SK-N-SH (cell line): ENCODE data around the gene EIF2AK2. TPM values are rescaled to one million over a fixed set of nuclear protein-coding genes. Genes with fewer than 3 reads are reported as not detected.

Experiments
- CTCF ChIA-PET: fragments of 300-600, 350-600 bp; formaldehyde crosslinking; extraction: SDS; loops from one replicate; lab custom pipeline; 2021; lab: Yijun Ruan, JAX
- POLR2A ChIA-PET: fragments of 350-600 bp; sonication (Branson Sonifier 250); formaldehyde crosslinking; extraction: SDS; loops from one replicate; lab custom pipeline; 2020; ENCODE audit warnings: antibody characterized with exemption, inconsistent platforms; lab: Yijun Ruan, JAX
- DNase-seq: peaks from one replicate; pipeline ENCODE4 v3.0.0; 2012
- H2AFZ ChIP-seq: fragments of 200-600 bp; sonication (generic); 2 replicates; pipeline ENCODE4 v1.8.1; 2016; ENCODE audit warnings: antibody characterized with exemption, mild to moderate bottlenecking, low read depth
- H3F3A ChIP-seq: fragments of 200-600 bp; sonication (generic); replicated peaks from 2 replicates; pipeline ENCODE3; 2016; ENCODE audit warnings: antibody characterized with exemption, mild to moderate bottlenecking; ENCODE audit not compliant: insufficient read depth
- H3K27ac ChIP-seq, 2 experiments: fragments of 200-500 bp in 1 of 2; fragments of 200-600 bp in 1 of 2; sonication (Bioruptor generic) in 1 of 2; sonication (generic), shearing (Covaris generic) in 1 of 2; 2 replicates each; pipeline versions ENCODE4 v1.5.1 to v1.6.1; 2014 to 2016; ENCODE audit warnings: low read depth in 2 of 2, inconsistent platforms in 1 of 2, low read length in 1 of 2, mild to moderate bottlenecking in 1 of 2, mixed read lengths in 1 of 2
- H3K27me3 ChIP-seq: fragments of 200-600 bp; sonication (generic), shearing (Covaris generic); 2 replicates; pipeline ENCODE4 v1.6.1; 2016; ENCODE audit warnings: mixed run types; ENCODE audit not compliant: insufficient read depth
- H3K36me3 ChIP-seq, 2 experiments: fragments of 200-500 bp in 1 of 2; fragments of 200-600 bp in 1 of 2; sonication (Bioruptor generic) in 1 of 2; sonication (generic) in 1 of 2; replicated peaks in 1 of 2; 2 replicates each; pipeline versions ENCODE3 to v1.5.1; 2014 to 2016; ENCODE audit warnings: low read length in 1 of 2, mild to moderate bottlenecking in 1 of 2; ENCODE audit not compliant: insufficient read depth in 2 of 2, control insufficient read depth in 1 of 2
- H3K4me1 ChIP-seq, 2 experiments: fragments of 200-500 bp in 1 of 2; fragments of 200-600 bp in 1 of 2; sonication (Bioruptor generic) in 1 of 2; sonication (generic), shearing (Covaris generic) in 1 of 2; 2 replicates each; pipeline versions ENCODE4 v1.5.1 to v1.6.1; 2014 to 2016; ENCODE audit warnings: low read depth in 1 of 2, low read length in 1 of 2, mixed run types in 1 of 2; ENCODE audit not compliant: insufficient read depth in 2 of 2, control insufficient read depth in 1 of 2
- H3K4me2 ChIP-seq: fragments of 200-600 bp; sonication (generic), shearing (Covaris generic); 2 replicates; pipeline ENCODE4 v1.6.1; 2017; ENCODE audit warnings: mixed run types
- H3K4me3 ChIP-seq, 2 experiments: fragments of 200-500 bp in 1 of 2; fragments of 200-600 bp in 1 of 2; sonication (Bioruptor generic) in 1 of 2; sonication (generic), shearing (Covaris generic) in 1 of 2; 2 replicates each; pipeline versions ENCODE4 v1.5.1 to v1.8.1; 2014 to 2016; ENCODE audit warnings: low read depth in 2 of 2, inconsistent platforms in 1 of 2, low read length in 1 of 2, mild to moderate bottlenecking in 1 of 2, mixed read lengths in 1 of 2, moderate library complexity in 1 of 2
- H3K79me2 ChIP-seq: fragments of 200-600 bp; sonication (generic); 2 replicates; pipeline ENCODE4 v1.8.1; 2017; ENCODE audit warnings: mild to moderate bottlenecking; ENCODE audit not compliant: insufficient read depth
- H3K9ac ChIP-seq: fragments of 200-600 bp; sonication (generic); 2 replicates; pipeline ENCODE4 v1.6.1; 2017; ENCODE audit warnings: mixed run types
- H3K9me2 ChIP-seq: fragments of 200-600 bp; sonication (generic); 2 replicates; pipeline ENCODE4 v1.6.1; 2017; ENCODE audit warnings: mixed run types
- H3K9me3 ChIP-seq: fragments of 200-600 bp; sonication (generic); 2 replicates; pipeline ENCODE4 v1.6.1; 2017; ENCODE audit warnings: mixed run types, mild to moderate bottlenecking, moderate library complexity
- H4K20me1 ChIP-seq: fragments of 200-600 bp; sonication (generic); 2 replicates; pipeline ENCODE4 v1.6.1; 2017; ENCODE audit warnings: mild to moderate bottlenecking, mixed run types; ENCODE audit not compliant: insufficient read depth
- EZH2phosphoT487 ChIP-seq: fragments of 200-600 bp; sonication (generic); IDR thresholded peaks from 2 replicates; pipeline ENCODE4 v1.6.1; 2017; ENCODE audit warnings: low read depth, mixed run types, mild to moderate bottlenecking, antibody characterized with exemption, moderate library complexity, borderline replicate concordance
- FOSL2 ChIP-seq: IDR thresholded peaks from 2 replicates; pipeline ENCODE4 v1.4.0; 2012; ENCODE audit warnings: low read depth, mild to moderate bottlenecking, moderate library complexity, borderline replicate concordance
- GATA2 ChIP-seq: sonication (generic); formaldehyde crosslinking; IDR thresholded peaks from 2 replicates; pipeline ENCODE4 v1.5.0; 2020; ENCODE audit warnings: mild to moderate bottlenecking, missing genetic modification reagents
- NFIC ChIP-seq: IDR thresholded peaks from 2 replicates; pipeline ENCODE4 v1.4.0; 2012; ENCODE audit warnings: borderline replicate concordance
- NRF1 ChIP-seq: IDR thresholded peaks from 2 replicates; pipeline ENCODE4 v1.6.1; 2012; ENCODE audit warnings: low read depth, mild to moderate bottlenecking, low read length
- RAD21 ChIP-seq: IDR thresholded peaks from 2 replicates; pipeline ENCODE4 v1.6.1; 2012; ENCODE audit warnings: mild to moderate bottlenecking, low read length
- RXRA ChIP-seq: IDR thresholded peaks from 2 replicates; pipeline ENCODE4 v1.4.0; 2012; ENCODE audit warnings: low read depth, mild to moderate bottlenecking, borderline replicate concordance
- SIN3A ChIP-seq: IDR thresholded peaks from 2 replicates; pipeline ENCODE4 v1.6.1; 2012; ENCODE audit warnings: low read depth, mild to moderate bottlenecking, low read length, moderate library complexity, borderline replicate concordance
- YY1 ChIP-seq: IDR thresholded peaks from 2 replicates; pipeline ENCODE4 v1.4.0; 2012; ENCODE audit warnings: low read depth, mild to moderate bottlenecking
- WGBS: methylation state at CpG from one replicate; pipeline ENCODE4 v1.1.6; 2017; ENCODE audit warnings: low lambda C conversion rate; 5-methylcytosine and 5-hydroxymethylcytosine counted together
- polyA plus RNA-seq, 3 experiments: library from polyadenylated mRNA; depleted of rRNA; stranded (reverse); fragments of >200 nt; gene quantifications; 2 replicates each; pipeline ENCODE4 v1.2.3, GENCODE V29; 2012
- TF ChIP-seq, protein P1 (sequence below): fragments of 150-350 bp; IDR thresholded peaks from 2 replicates; pipeline ENCODE4 v1.6.1; 2017; ENCODE audit warnings: antibody characterized with exemption, low read length, low read depth, borderline replicate concordance
- TF ChIP-seq, protein P2 (sequence below): IDR thresholded peaks from 2 replicates; pipeline ENCODE4 v1.6.1; 2012; ENCODE audit warnings: mild to moderate bottlenecking, low read depth, low read length, moderate library complexity
- TF ChIP-seq, protein P3 (sequence below): IDR thresholded peaks from 2 replicates; pipeline ENCODE4; 2012
- TF ChIP-seq, protein P4 (sequence below): IDR thresholded peaks from 2 replicates; pipeline ENCODE4 v1.4.0; 2012; ENCODE audit warnings: low read depth, borderline replicate concordance
- TF ChIP-seq, protein P5 (sequence below): fragments of 200-600 bp; sonication (generic); IDR thresholded peaks from 2 replicates; pipeline ENCODE4 v1.6.1; 2017; ENCODE audit warnings: antibody characterized with exemption, mild to moderate bottlenecking, moderate library complexity
- TF ChIP-seq, protein P6 (sequence below): IDR thresholded peaks from 2 replicates; pipeline ENCODE4 v1.4.0; 2012; ENCODE audit warnings: low read depth, borderline replicate concordance

Gene EIF2AK2
- polyA plus RNA-seq, 1 of the 3 experiments (the other 2 are of a cell fraction): 9.0 TPM

DNA sequence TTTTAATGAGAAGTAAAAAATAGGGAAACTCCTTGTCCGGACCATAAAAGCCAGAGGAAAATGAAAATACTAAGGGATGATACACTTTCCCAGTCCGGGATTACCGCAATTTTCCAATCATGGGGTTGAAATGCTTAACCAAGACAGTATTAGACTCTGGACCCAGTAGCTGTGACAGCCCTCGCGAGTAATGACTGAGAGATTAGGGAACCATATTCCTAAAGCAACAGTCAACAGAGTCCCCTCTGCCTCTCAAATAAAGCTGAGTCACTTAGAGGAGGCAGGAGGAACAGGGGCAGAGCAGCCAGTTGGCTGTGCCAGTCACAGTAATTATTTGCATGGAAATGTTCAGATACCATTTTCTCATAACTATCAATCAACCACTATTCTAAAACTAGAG is 37.6 kb downstream of the EIF2AK2 start:
- Histone ChIP-seq H3K9me3 (no peaks in the 10 kb centered on the region), H4K20me1 (no peaks in the 10 kb centered on the region), H2AFZ (no peak overlapping the region), H3K27ac (no peak overlapping the region), H3F3A (peaks cover 4% of the 10 kb centered on the region), H3K27me3 (no peaks in the 10 kb centered on the region), H3K4me2 (no peak overlapping the region), H3K79me2 (no peaks in the 10 kb centered on the region), H3K9ac (no peak overlapping the region), H3K36me3 (peaks cover 48 to 52% of the 10 kb centered on the region in 2 experiments), H3K4me1 (no peaks in the 10 kb centered on the region), H3K4me3 (no peak overlapping the region), H3K9me2 (no peaks in the 10 kb centered on the region)
- POLR2A ChIA-PET: no interaction called here
- TF ChIP-seq RXRA (no peak), RAD21 (no peak), NRF1 (no peak), EZH2phosphoT487 (no peak), YY1 (no peak), NFIC (no peak), SIN3A (no peak), FOSL2 (no peak), GATA2 (CRISPR knock-in tag) (no peak)
- TF ChIP-seq, protein P1, sequence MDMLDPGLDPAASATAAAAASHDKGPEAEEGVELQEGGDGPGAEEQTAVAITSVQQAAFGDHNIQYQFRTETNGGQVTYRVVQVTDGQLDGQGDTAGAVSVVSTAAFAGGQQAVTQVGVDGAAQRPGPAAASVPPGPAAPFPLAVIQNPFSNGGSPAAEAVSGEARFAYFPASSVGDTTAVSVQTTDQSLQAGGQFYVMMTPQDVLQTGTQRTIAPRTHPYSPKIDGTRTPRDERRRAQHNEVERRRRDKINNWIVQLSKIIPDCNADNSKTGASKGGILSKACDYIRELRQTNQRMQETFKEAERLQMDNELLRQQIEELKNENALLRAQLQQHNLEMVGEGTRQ: no peak
- TF ChIP-seq, protein P2, sequence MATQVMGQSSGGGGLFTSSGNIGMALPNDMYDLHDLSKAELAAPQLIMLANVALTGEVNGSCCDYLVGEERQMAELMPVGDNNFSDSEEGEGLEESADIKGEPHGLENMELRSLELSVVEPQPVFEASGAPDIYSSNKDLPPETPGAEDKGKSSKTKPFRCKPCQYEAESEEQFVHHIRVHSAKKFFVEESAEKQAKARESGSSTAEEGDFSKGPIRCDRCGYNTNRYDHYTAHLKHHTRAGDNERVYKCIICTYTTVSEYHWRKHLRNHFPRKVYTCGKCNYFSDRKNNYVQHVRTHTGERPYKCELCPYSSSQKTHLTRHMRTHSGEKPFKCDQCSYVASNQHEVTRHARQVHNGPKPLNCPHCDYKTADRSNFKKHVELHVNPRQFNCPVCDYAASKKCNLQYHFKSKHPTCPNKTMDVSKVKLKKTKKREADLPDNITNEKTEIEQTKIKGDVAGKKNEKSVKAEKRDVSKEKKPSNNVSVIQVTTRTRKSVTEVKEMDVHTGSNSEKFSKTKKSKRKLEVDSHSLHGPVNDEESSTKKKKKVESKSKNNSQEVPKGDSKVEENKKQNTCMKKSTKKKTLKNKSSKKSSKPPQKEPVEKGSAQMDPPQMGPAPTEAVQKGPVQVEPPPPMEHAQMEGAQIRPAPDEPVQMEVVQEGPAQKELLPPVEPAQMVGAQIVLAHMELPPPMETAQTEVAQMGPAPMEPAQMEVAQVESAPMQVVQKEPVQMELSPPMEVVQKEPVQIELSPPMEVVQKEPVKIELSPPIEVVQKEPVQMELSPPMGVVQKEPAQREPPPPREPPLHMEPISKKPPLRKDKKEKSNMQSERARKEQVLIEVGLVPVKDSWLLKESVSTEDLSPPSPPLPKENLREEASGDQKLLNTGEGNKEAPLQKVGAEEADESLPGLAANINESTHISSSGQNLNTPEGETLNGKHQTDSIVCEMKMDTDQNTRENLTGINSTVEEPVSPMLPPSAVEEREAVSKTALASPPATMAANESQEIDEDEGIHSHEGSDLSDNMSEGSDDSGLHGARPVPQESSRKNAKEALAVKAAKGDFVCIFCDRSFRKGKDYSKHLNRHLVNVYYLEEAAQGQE: no peak
- TF ChIP-seq, protein P3, sequence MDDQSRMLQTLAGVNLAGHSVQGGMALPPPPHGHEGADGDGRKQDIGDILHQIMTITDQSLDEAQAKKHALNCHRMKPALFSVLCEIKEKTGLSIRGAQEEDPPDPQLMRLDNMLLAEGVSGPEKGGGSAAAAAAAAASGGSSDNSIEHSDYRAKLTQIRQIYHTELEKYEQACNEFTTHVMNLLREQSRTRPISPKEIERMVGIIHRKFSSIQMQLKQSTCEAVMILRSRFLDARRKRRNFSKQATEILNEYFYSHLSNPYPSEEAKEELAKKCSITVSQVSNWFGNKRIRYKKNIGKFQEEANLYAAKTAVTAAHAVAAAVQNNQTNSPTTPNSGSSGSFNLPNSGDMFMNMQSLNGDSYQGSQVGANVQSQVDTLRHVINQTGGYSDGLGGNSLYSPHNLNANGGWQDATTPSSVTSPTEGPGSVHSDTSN: no peak
- TF ChIP-seq, protein P4, sequence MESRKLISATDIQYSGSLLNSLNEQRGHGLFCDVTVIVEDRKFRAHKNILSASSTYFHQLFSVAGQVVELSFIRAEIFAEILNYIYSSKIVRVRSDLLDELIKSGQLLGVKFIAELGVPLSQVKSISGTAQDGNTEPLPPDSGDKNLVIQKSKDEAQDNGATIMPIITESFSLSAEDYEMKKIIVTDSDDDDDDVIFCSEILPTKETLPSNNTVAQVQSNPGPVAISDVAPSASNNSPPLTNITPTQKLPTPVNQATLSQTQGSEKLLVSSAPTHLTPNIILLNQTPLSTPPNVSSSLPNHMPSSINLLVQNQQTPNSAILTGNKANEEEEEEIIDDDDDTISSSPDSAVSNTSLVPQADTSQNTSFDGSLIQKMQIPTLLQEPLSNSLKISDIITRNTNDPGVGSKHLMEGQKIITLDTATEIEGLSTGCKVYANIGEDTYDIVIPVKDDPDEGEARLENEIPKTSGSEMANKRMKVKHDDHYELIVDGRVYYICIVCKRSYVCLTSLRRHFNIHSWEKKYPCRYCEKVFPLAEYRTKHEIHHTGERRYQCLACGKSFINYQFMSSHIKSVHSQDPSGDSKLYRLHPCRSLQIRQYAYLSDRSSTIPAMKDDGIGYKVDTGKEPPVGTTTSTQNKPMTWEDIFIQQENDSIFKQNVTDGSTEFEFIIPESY: no peak
- TF ChIP-seq, protein P5, sequence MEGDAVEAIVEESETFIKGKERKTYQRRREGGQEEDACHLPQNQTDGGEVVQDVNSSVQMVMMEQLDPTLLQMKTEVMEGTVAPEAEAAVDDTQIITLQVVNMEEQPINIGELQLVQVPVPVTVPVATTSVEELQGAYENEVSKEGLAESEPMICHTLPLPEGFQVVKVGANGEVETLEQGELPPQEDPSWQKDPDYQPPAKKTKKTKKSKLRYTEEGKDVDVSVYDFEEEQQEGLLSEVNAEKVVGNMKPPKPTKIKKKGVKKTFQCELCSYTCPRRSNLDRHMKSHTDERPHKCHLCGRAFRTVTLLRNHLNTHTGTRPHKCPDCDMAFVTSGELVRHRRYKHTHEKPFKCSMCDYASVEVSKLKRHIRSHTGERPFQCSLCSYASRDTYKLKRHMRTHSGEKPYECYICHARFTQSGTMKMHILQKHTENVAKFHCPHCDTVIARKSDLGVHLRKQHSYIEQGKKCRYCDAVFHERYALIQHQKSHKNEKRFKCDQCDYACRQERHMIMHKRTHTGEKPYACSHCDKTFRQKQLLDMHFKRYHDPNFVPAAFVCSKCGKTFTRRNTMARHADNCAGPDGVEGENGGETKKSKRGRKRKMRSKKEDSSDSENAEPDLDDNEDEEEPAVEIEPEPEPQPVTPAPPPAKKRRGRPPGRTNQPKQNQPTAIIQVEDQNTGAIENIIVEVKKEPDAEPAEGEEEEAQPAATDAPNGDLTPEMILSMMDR: no peak
- TF ChIP-seq, protein P6, sequence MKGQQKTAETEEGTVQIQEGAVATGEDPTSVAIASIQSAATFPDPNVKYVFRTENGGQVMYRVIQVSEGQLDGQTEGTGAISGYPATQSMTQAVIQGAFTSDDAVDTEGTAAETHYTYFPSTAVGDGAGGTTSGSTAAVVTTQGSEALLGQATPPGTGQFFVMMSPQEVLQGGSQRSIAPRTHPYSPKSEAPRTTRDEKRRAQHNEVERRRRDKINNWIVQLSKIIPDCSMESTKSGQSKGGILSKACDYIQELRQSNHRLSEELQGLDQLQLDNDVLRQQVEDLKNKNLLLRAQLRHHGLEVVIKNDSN: no peak
- 97% methylated on average over 5 of the region's 5 CpGs for WGBS
- no peak for DNase-seq
- CTCF ChIA-PET: interaction anchor here (0.8 kb wide), 1 partner anchor 532 kb away, joined by 3 read pairs; no protein-coding TSS in a partner anchor
